HUES48 (cell line): ENCODE measurements around the gene DLX3.

Experiments used
- H3K27ac ChIP-seq: one replicate; pipeline ENCODE4 v1.7.0; 2013; ENCODE audit warnings: low read depth, low read length, inconsistent platforms
- H3K27me3 ChIP-seq: 2 replicates; pipeline ENCODE4 v1.6.1; 2013; ENCODE audit warnings: mild to moderate bottlenecking, low read length; ENCODE audit not compliant: control insufficient read depth, insufficient read depth
- H3K36me3 ChIP-seq: 2 replicates; pipeline ENCODE4 v1.6.1; 2013; ENCODE audit warnings: low read length; ENCODE audit not compliant: control insufficient read depth, insufficient read depth
- H3K4me1 ChIP-seq: 2 replicates; pipeline ENCODE4 v1.6.1; 2013; ENCODE audit warnings: mild to moderate bottlenecking, low read length; ENCODE audit not compliant: control insufficient read depth, insufficient read depth
- H3K4me3 ChIP-seq: 2 replicates; pipeline ENCODE4 v1.5.1; 2013; ENCODE audit warnings: mild to moderate bottlenecking, low read depth, low read length
- H3K9ac ChIP-seq: 2 replicates; pipeline ENCODE4 v1.6.1; 2013; ENCODE audit warnings: mild to moderate bottlenecking, low read depth, low read length, moderate library complexity
- H3K9me3 ChIP-seq: 2 replicates; pipeline ENCODE4 v1.6.1; 2013; ENCODE audit warnings: low read length; ENCODE audit not compliant: control insufficient read depth, insufficient read depth

The DLX3 gene

GRCh38 chr17:49952912-49953497 is 42.0 kb downstream of the DLX3 start:
- no peak overlapping the region for H3K9ac ChIP-seq
- peaks cover 31% of the 10 kb centered on the region for H3K27me3 ChIP-seq
- H3K9me3 ChIP-seq, result no peaks in the 10 kb centered on the region
- H3K36me3 ChIP-seq, result no peaks in the 10 kb centered on the region
- no peak overlapping the region for H3K27ac ChIP-seq
- H3K4me3 ChIP-seq, result no peak overlapping the region
- peaks cover 4% of the 10 kb centered on the region; the same call in 1 of the 2 replicates for H3K4me1 ChIP-seq

DNA sequence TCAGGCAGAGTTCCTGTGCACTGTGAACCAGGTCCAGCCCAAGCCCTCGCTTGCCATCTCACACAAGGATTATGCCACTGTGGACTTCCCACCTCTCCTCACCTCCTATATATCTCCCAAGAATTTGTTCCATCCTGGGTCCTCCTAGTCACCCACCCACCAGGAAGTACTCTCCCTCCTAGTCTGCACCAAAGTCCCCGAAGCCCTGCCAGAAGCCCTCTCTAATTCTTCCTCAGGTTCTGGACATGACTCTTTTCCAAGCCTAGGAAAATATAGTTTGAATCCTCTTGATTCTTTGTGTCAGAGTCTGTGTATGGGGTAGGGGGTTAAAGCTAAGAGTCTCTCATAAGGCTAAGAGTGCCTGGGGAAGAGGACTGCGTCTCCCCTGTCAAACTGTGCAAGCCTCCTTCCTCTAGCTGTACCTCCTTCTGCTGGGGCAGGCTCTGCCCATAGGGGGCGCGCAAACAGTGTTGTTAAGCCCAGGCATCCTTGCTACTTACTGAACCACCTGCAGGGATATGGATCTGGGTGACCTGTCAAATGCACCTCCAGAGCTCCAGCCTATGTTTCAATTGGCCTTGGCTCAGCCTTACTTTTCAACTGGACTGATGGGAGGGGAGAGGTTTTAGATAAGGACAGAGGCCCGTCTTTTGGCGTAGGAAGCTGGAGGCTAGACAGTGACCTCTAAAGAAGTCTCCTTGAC is 42.7 kb downstream of the DLX3 start:
- Histone ChIP-seq H3K4me1 (peaks cover 4% of the 10 kb centered on the region; the same call in 1 of the 2 replicates), H3K27ac (no peak overlapping the region), H3K9me3 (no peaks in the 10 kb centered on the region), H3K27me3 (peaks cover 30% of the 10 kb centered on the region), H3K9ac (no peak overlapping the region), H3K36me3 (no peaks in the 10 kb centered on the region), H3K4me3 (no peak overlapping the region)

DNA sequence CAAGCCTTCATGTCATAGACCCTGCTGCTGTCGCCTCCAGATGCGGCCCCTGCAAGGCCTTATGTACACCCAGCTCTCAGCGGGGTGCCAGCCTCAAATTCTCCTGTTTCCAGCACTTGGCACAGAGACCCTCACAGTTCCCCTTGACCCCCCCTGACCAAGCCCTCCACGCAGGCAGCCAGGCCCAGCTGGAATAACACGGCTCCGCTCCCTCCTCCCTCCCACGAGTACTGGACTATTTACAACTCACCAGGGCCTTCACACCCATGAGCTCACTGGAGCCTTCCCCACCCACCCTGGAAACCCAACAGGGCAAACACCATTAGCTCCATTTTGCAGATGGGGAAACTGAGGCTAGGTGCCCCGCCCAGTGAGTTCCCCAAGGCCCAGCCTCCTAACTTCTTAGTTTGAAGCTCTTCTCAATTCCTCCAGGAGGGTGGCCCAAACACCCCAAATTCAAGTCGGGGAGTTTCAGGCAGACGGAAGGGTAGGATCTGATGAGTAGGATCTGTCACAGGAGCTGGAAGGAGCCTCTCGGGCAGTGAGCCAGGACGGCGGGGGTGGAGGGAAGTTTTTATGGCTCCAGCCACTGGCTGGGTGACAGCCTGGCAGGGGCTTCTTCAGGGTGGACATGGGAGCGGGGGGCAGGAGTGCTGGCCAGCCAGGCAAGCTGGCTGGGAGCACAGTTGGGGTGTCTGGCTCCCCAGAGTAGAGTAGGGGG is 43.5 kb downstream of the DLX3 start:
- peaks cover 23% of the 10 kb centered on the region for H3K27me3 ChIP-seq
- H3K9ac ChIP-seq, result no peak overlapping the region
- no peak overlapping the region for H3K27ac ChIP-seq
- H3K4me1 ChIP-seq, result peaks cover 4% of the 10 kb centered on the region; the same call in 1 of the 2 replicates
- no peaks in the 10 kb centered on the region for H3K9me3 ChIP-seq
- no peaks in the 10 kb centered on the region for H3K36me3 ChIP-seq
- H3K4me3 ChIP-seq, result no peak overlapping the region

DNA sequence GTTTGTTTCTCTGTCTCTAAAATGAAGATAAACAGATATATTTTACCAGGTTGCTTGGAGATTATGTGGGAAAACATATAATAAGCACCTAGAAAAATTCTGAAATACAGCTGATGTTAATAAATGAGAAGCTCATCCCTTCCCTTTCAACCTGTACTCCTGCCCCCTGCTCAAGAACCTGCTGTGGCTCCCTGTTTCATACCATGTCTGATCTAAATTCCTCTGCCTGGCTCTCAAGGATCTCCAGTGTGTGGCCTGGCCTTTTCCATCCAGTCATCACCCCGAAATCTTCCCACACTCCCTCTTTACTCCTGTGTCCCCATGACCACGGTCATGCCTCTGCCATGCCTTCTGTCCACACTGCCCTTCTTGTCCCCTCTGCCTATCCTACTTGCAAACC is 45.4 kb downstream of the DLX3 start:
- Histone ChIP-seq H3K27ac (no peak overlapping the region), H3K27me3 (peaks cover 22% of the 10 kb centered on the region), H3K4me3 (no peak overlapping the region), H3K9me3 (no peaks in the 10 kb centered on the region), H3K4me1 (peaks cover 4% of the 10 kb centered on the region; the same call in 1 of the 2 replicates), H3K9ac (no peak overlapping the region), H3K36me3 (no peaks in the 10 kb centered on the region)

DNA sequence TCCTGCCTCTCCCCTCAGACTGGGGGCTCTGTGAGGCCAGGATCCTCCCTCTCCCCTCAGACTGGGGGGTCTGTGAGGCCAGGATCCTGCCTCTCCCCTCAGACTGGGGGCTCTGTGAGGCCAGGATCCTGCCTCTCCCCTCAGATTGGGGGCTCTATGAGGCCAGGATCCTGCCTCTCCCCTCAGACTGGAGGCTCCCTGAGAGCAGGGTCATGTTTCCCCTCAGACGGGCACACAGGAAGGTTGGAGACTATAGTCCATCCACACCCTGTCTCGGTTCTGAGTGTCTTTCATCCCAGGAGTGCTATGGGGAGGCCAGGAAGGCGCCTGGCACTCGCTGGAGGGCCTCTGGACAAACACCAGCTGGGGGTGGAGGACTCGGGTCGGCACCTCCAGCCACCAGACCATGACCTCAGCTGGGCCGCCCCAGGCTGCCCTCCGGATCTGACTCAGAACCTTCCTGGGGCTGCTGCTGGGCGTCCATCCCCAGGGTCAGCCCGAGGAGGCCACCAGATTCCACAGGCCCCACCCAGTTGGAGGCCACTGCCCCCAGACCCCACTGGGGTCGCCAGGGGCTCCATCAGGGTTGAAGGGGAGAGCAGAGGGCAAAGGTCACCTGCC is 48.0 kb downstream of the DLX3 start:
- Histone ChIP-seq H3K4me3 (no peak overlapping the region), H3K27ac (no peak overlapping the region), H3K4me1 (peaks cover 5% of the 10 kb centered on the region; the same call in 1 of the 2 replicates), H3K36me3 (no peaks in the 10 kb centered on the region), H3K9ac (no peak overlapping the region), H3K27me3 (peaks cover 16% of the 10 kb centered on the region), H3K9me3 (no peaks in the 10 kb centered on the region)

DNA sequence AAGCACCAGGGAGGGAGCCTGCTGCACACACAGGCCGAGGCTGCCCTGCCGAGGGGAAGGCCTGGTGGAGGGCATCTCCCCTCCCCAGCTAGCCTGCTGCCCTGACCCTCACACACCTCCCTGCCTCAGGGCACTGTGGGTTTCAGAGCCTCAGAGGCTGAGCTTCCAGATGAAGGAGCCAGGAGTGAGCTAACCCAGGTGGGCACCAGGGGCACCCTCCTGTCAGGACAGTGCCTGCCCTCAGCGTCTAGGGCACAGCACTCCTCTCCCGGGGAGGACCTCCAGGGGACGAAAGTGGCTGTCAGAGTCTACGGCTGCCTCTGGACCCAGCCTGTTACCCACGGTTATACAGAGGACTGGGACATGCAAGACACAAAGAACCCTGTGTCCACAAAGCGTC is 48.8 kb downstream of the DLX3 start:
- Histone ChIP-seq H3K36me3 (no peaks in the 10 kb centered on the region), H3K27ac (no peak overlapping the region), H3K27me3 (peaks cover 16% of the 10 kb centered on the region; the same call in 1 of the 2 replicates), H3K4me3 (no peak overlapping the region), H3K4me1 (peaks cover 5% of the 10 kb centered on the region; the same call in 1 of the 2 replicates), H3K9me3 (no peaks in the 10 kb centered on the region), H3K9ac (no peak overlapping the region)

GRCh38 chr17:49944273-49944870 is 50.7 kb downstream of the DLX3 start:
- H3K27ac ChIP-seq, result peak overlapping the region; percentile 1
- peaks cover 16% of the 10 kb centered on the region; the same call in 1 of the 2 replicates for H3K27me3 ChIP-seq
- H3K36me3 ChIP-seq, result no peaks in the 10 kb centered on the region
- H3K9me3 ChIP-seq, result no peaks in the 10 kb centered on the region
- H3K9ac ChIP-seq, result no peak overlapping the region
- no peak overlapping the region for H3K4me3 ChIP-seq
- H3K4me1 ChIP-seq, result peaks cover 5% of the 10 kb centered on the region; the same call in 1 of the 2 replicates

DNA sequence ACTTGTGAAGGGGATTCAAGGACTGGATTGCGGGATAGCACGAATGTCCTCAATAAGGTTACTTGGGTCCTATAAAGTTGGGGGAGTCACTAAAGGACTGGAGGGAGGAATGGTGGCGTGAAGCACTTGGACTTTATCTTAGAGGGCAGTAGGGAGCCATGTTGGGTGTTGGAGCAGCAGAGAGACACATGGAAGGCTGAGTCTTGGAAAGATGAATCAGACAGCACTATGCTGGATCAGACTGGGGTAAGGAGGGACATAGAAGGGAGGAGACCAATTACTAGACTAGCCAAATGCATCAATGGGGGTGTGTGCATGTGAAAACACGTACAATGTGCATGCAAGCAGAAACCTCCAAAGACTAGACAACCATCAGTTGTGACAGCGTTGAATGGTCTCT is 52.1 kb downstream of the DLX3 start:
- peaks cover 16% of the 10 kb centered on the region; the same call in 1 of the 2 replicates for H3K27me3 ChIP-seq
- no peaks in the 10 kb centered on the region for H3K36me3 ChIP-seq
- H3K9me3 ChIP-seq, result no peaks in the 10 kb centered on the region
- no peak overlapping the region for H3K9ac ChIP-seq
- H3K4me1 ChIP-seq, result peaks cover 5% of the 10 kb centered on the region; the same call in 1 of the 2 replicates
- H3K4me3 ChIP-seq, result no peak overlapping the region
- no peak overlapping the region for H3K27ac ChIP-seq

DNA sequence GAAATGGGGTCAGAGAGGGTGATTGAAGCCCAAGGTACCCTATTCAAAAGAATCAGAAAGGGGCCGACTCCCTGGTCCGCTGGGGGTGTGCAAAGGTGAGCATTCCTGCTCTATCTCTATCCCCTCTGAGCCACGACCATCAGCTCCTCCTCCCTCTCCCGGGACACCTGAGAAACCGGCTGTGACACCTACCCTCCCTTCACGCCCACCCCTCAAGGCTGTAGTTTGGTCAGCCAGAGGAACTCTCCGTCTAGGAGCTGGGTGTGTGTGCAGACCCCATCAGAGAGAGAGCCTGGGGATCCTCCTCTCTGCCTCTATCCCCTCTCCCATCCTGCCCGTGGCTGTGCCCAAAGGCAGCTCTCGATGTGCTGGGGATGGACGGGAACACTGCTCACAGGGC is 53.6 kb downstream of the DLX3 start:
- no peaks in the 10 kb centered on the region for H3K9me3 ChIP-seq
- peaks cover 16% of the 10 kb centered on the region; the same call in 1 of the 2 replicates for H3K27me3 ChIP-seq
- H3K4me3 ChIP-seq, result no peak overlapping the region
- H3K9ac ChIP-seq, result no peak overlapping the region
- H3K36me3 ChIP-seq, result no peaks in the 10 kb centered on the region
- no peak overlapping the region for H3K27ac ChIP-seq
- H3K4me1 ChIP-seq, result peaks cover 5% of the 10 kb centered on the region; the same call in 1 of the 2 replicates
